Caco-2 (cell line): ENCODE data around the gene ELL. TPM values are rescaled to one million over a fixed set of nuclear protein-coding genes. Genes with fewer than 3 reads are reported as not detected.

Experiments used
- BruUV-seq: library from RNA; stranded (reverse); fragments of 400-500 nt; replicated peaks from 2 replicates; lab custom pipeline; 2021; lab: Mats Ljungman, UMichigan
- CTCF ChIA-PET: fragments of 300-600 bp; sonication (Branson Sonifier 250); formaldehyde crosslinking; loops from one replicate; lab custom pipeline; 2022; ENCODE audit warnings: antibody characterized with exemption; lab: Charles Lee
- POLR2A ChIA-PET: fragments of 300-600 bp; sonication (Branson Sonifier 250); formaldehyde crosslinking; loops from one replicate; lab custom pipeline; 2022; ENCODE audit warnings: antibody characterized with exemption; lab: Charles Lee
- DNase-seq, 2 experiments: peaks; one replicate each; pipeline versions ENCODE4 v3.0.0 to v3.0.0-alpha.2; 2020 to 2022
- H3K27me3 ChIP-seq: replicated peaks from 2 replicates; pipeline ENCODE4 v1.6.0; 2011; ENCODE audit warnings: low read length; ENCODE audit not compliant: control insufficient read depth, insufficient read depth
- H3K36me3 ChIP-seq: 2 replicates; pipeline ENCODE4 v1.5.1; 2011; ENCODE audit warnings: low read length; ENCODE audit not compliant: control insufficient read depth, insufficient read depth
- H3K4me1 ChIP-seq: fragments of 250-450 bp; sonication (Bioruptor Pico); 2 replicates; pipeline ENCODE4 v1.5.1; 2020; ENCODE audit warnings: mild to moderate bottlenecking
- H3K4me3 ChIP-seq: 2 replicates; pipeline ENCODE4 v1.5.1; 2011; ENCODE audit warnings: low read depth, mild to moderate bottlenecking, control low read depth, low read length
- H3K9me3 ChIP-seq: fragments of 250-450 bp; sonication (Bioruptor Pico); 2 replicates; pipeline ENCODE4 v1.5.1; 2020; ENCODE audit warnings: mild to moderate bottlenecking, moderate library complexity
- H3K27ac Mint-ChIP-seq: one replicate; pipeline ENCODE4 v1.8.0; 2022; ENCODE audit warnings: mixed read lengths; ENCODE audit not compliant: unreplicated experiment
- H3K27me3 Mint-ChIP-seq: one replicate; pipeline ENCODE4 v1.8.0; 2022; ENCODE audit warnings: mixed read lengths; ENCODE audit not compliant: insufficient read depth, unreplicated experiment
- H3K36me3 Mint-ChIP-seq: one replicate; pipeline ENCODE4 v1.8.0; 2022; ENCODE audit warnings: mild to moderate bottlenecking, mixed read lengths; ENCODE audit not compliant: insufficient read depth, unreplicated experiment
- H3K4me1 Mint-ChIP-seq: one replicate; pipeline ENCODE4 v1.8.0; 2022; ENCODE audit warnings: low read depth, mixed read lengths; ENCODE audit not compliant: unreplicated experiment
- H3K4me3 Mint-ChIP-seq: one replicate; pipeline ENCODE4 v1.8.0; 2022; ENCODE audit warnings: mild to moderate bottlenecking, moderate library complexity, mixed read lengths; ENCODE audit not compliant: unreplicated experiment
- H3K9me3 Mint-ChIP-seq: one replicate; pipeline ENCODE4 v1.8.0; 2022; ENCODE audit warnings: mixed read lengths; ENCODE audit not compliant: unreplicated experiment
- CTCF ChIP-seq, 2 experiments: fragments of 200-600 bp in 1 of 2; IDR thresholded peaks; 1 replicate in 1 of 2; 2 replicates in 1 of 2; pipeline versions ENCODE4 v1.5.1 to v1.8.0; 2011 to 2022; ENCODE audit warnings: antibody characterized with exemption in 1 of 2, control low read depth in 1 of 2, inconsistent platforms in 1 of 2, low read depth in 1 of 2, low read length in 1 of 2, mild to moderate bottlenecking in 1 of 2, moderate library complexity in 1 of 2; ENCODE audit not compliant: insufficient read depth in 1 of 2, severe bottlenecking in 1 of 2, unreplicated experiment in 1 of 2
- intact Hi-C: fragments of 100-400 bp; cut with micrococcal nuclease; formaldehyde crosslinking; loops from one replicate; pipeline ENCODE4 v1.10.0; 2022; ENCODE audit not compliant: unreplicated experiment
- total RNA-seq: library from RNA; stranded (reverse); gene quantifications from 2 replicates; pipeline ENCODE4 v1.2.3, GENCODE V29; 2022

Gene ELL
- total RNA-seq, 1 experiment from 2014 or later: 12.1 TPM

GRCh38 chr19:18536475-18536874, 14.6 kb upstream of the ELL start:
- no peak for TF ChIP-seq CTCF (IDR thresholded peaks at IDR 0.05; ENCODE audit: insufficient read depth in 1 of 2, low read depth in 1 of 2, low read length in 1 of 2, severe bottlenecking in 1 of 2, unreplicated experiment in 1 of 2)
- Mint-ChIP-seq H3K4me1 (no peaks in the 10 kb centered on the region), H3K27ac (no peak overlapping the region), H3K36me3 (peaks cover 27% of the 10 kb centered on the region), H3K9me3 (no peaks in the 10 kb centered on the region), H3K27me3 (no peaks in the 10 kb centered on the region), H3K4me3 (no peak overlapping the region)
- intact Hi-C loops: no loop called here
- no peaks in the 10 kb centered on the region for H3K4me1 ChIP-seq
- no peak overlapping the region for H3K4me3 ChIP-seq
- POLR2A ChIA-PET: no interaction called here
- DNase-seq: no peak
- H3K36me3 ChIP-seq: peaks cover 2% of the 10 kb centered on the region; the same call in 1 of the 2 replicates
- CTCF ChIA-PET: no interaction called here
- H3K27me3 ChIP-seq: no peaks in the 10 kb centered on the region
- H3K9me3 ChIP-seq: no peaks in the 10 kb centered on the region
- no TSS peak for BruUV-seq

- peaks cover 15% of the 10 kb centered on the region for H3K36me3 Mint-ChIP-seq
- no peaks in the 10 kb centered on the region for H3K4me1 Mint-ChIP-seq
- no peak for DNase-seq
- no peaks in the 10 kb centered on the region for H3K27me3 Mint-ChIP-seq
- no TSS peak for BruUV-seq
- ChIA-PET CTCF (interaction anchor here (1.8 kb wide), 1 partner anchor 11 kb away, joined by 6 read pairs; the partner anchor contains the start of gene ELL), POLR2A (no interaction called here)
- H3K36me3 ChIP-seq: no peaks in the 10 kb centered on the region; the same call in none of the 2 replicates
- H3K27me3 ChIP-seq: no peaks in the 10 kb centered on the region
- no peak for TF ChIP-seq CTCF (IDR thresholded peaks at IDR 0.05; ENCODE audit: insufficient read depth in 1 of 2, low read depth in 1 of 2, low read length in 1 of 2, severe bottlenecking in 1 of 2, unreplicated experiment in 1 of 2)
- no peak overlapping the region for H3K27ac Mint-ChIP-seq
- H3K4me3 ChIP-seq: no peak overlapping the region
- no peaks in the 10 kb centered on the region for H3K9me3 ChIP-seq
- intact Hi-C loops: no loop called here
- H3K4me1 ChIP-seq: no peaks in the 10 kb centered on the region
- no peaks in the 10 kb centered on the region for H3K9me3 Mint-ChIP-seq
- no peak overlapping the region for H3K4me3 Mint-ChIP-seq
These were observed 11.2 kb upstream of the ELL start for GRCh38 chr19:18533058-18533457.

- Histone ChIP-seq H3K9me3 (no peaks in the 10 kb centered on the region), H3K4me3 (no peak overlapping the region), H3K36me3 (no peaks in the 10 kb centered on the region; the same call in none of the 2 replicates), H3K27me3 (no peaks in the 10 kb centered on the region), H3K4me1 (no peaks in the 10 kb centered on the region)
- no peak for DNase-seq
- Mint-ChIP-seq H3K36me3 (peaks cover 15% of the 10 kb centered on the region), H3K9me3 (no peaks in the 10 kb centered on the region), H3K4me1 (no peaks in the 10 kb centered on the region), H3K27ac (no peak overlapping the region), H3K4me3 (no peak overlapping the region), H3K27me3 (no peaks in the 10 kb centered on the region)
- no peak for TF ChIP-seq CTCF (IDR thresholded peaks at IDR 0.05; ENCODE audit: insufficient read depth in 1 of 2, low read depth in 1 of 2, low read length in 1 of 2, severe bottlenecking in 1 of 2, unreplicated experiment in 1 of 2)
- ChIA-PET CTCF (interaction anchor here (0.6 to 1.8 kb wide), 2 partner anchors 10 to 62 kb away, joined by 6 to 16 read pairs; partner anchors contain the start of gene ELL), POLR2A (no interaction called here)
- BruUV-seq: no TSS peak
- intact Hi-C loops: no loop called here
These were observed 10.5 kb upstream of the ELL start for GRCh38 chr19:18532168-18532890.
